ENCODE data around the gene KCNK13.

GRCh38 chr14:90184571-90185266 lies 122.9 kb downstream of the KCNK13 start:
- TF ChIP-seq ARNTL (CRISPR knock-in tag; IDR thresholded peaks at IDR 0.05; ENCODE audit: borderline replicate concordance, low read depth) (no peak), ZNF565 (CRISPR knock-in tag; conservative IDR thresholded peaks at IDR 0.05; ENCODE audit: low read depth) (no peak), ZNF70 (CRISPR knock-in tag; IDR thresholded peaks at IDR 0.05) (no peak), TCF4 (CRISPR knock-in tag; IDR thresholded peaks at IDR 0.05; ENCODE audit: borderline replicate concordance) (no peak), PPARA (CRISPR knock-in tag; IDR thresholded peaks at IDR 0.05; ENCODE audit: borderline replicate concordance) (no peak), OSR1 (CRISPR knock-in tag; IDR thresholded peaks at IDR 0.05) (no peak), CREB5 (CRISPR knock-in tag; IDR thresholded peaks at IDR 0.05; ENCODE audit: low read depth) (no peak), TOX (CRISPR knock-in tag; IDR thresholded peaks at IDR 0.05; ENCODE audit: borderline replicate concordance) (no peak)
